Breast epithelium (tissue), 4 donors: ENCODE data around the gene WNK4. TPM values are rescaled to one million over a fixed set of nuclear protein-coding genes. Genes with fewer than 3 reads are reported as not detected.
A peak's percentile ranks its signal among the peaks of the same experiment; 100 is the strongest.

Source experiments
- DNase-seq, 2 donors: peaks; one replicate each; pipeline ENCODE4 v3.0.0-alpha.2; 2019; ENCODE audit warnings: low spot score in 2 of 2
- H3K27ac ChIP-seq, 2 donors: fragments of 200-600 bp; sonication (generic) in 1 of 2; one replicate each; pipeline ENCODE4 v1.5.1; 2016 to 2019; ENCODE audit warnings: mild to moderate bottlenecking in 1 of 2
- H3K27me3 ChIP-seq, 2 donors: fragments of 200-600 bp; sonication (generic) in 1 of 2; one replicate each; pipeline versions ENCODE4 v1.5.1 to v1.6.0; 2017 to 2019; ENCODE audit warnings: control low read depth in 1 of 2, mild to moderate bottlenecking in 1 of 2
- H3K36me3 ChIP-seq: fragments of 200-600 bp; one replicate; pipeline ENCODE4 v1.5.1; 2019
- H3K4me1 ChIP-seq, 2 donors: fragments of 200-600 bp; sonication (generic); one replicate each; pipeline ENCODE4 v1.5.1; 2016 to 2019; ENCODE audit warnings: control low read depth in 1 of 2
- H3K4me3 ChIP-seq, 3 donors: fragments of 200-600 bp; sonication (generic); 1 replicate in 2 of 3; 2 replicates in 1 of 3; pipeline ENCODE4 v1.5.1; 2016 to 2019; ENCODE audit warnings: mild to moderate bottlenecking in 3 of 3, moderate library complexity in 2 of 3
- H3K9me3 ChIP-seq, 2 donors: fragments of 200-600 bp; sonication (generic) in 1 of 2; one replicate each; pipeline ENCODE4 v1.5.1; 2016 to 2019; ENCODE audit warnings: control low read depth in 1 of 2
- POLR2A ChIP-seq: fragments of 450-650 bp; IDR thresholded peaks from one replicate; pipeline ENCODE4 v1.6.1; 2016; ENCODE audit warnings: antibody characterized with exemption, mild to moderate bottlenecking, moderate library complexity
- POLR2AphosphoS5 ChIP-seq, 3 donors: sonication (generic); formaldehyde crosslinking; IDR thresholded peaks; one replicate each; pipeline ENCODE4 v1.6.1; 2017; ENCODE audit warnings: antibody characterized with exemption in 3 of 3
- intact Hi-C: fragments of 100-400 bp; cut with DNase I; formaldehyde crosslinking; loops from one replicate; pipeline ENCODE4 v1.15.1; 2023; ENCODE audit warnings: low total_unique reads
- total RNA-seq, 3 donors: library from RNA; depleted of rRNA; stranded (reverse); fragments of >200 nt; gene quantifications; one replicate each; pipeline ENCODE4 v1.1.0, GENCODE V29; 2016
- TF ChIP-seq, protein P1 (sequence below), 3 donors: fragments of 450-650 bp; IDR thresholded peaks; one replicate each; pipeline ENCODE4 v1.5.1; 2016 to 2017; ENCODE audit warnings: antibody characterized with exemption in 3 of 3, mild to moderate bottlenecking in 3 of 3, moderate library complexity in 3 of 3

The WNK4 gene
- total RNA-seq, 3 donors from 2014 or later = 0.16 to 4.1 (median 0.66) TPM

GRCh38 chr17:42843358-42843934 is 63.0 kb downstream of the WNK4 start:
- Histone ChIP-seq H3K4me1 (no peaks in the 10 kb centered on the region), H3K9me3 (no peaks in the 10 kb centered on the region), H3K4me3 (no peak overlapping the region), H3K27me3 (no peaks in the 10 kb centered on the region), H3K27ac (no peak overlapping the region), H3K36me3 (no peaks in the 10 kb centered on the region)
- TF ChIP-seq, protein P1, sequence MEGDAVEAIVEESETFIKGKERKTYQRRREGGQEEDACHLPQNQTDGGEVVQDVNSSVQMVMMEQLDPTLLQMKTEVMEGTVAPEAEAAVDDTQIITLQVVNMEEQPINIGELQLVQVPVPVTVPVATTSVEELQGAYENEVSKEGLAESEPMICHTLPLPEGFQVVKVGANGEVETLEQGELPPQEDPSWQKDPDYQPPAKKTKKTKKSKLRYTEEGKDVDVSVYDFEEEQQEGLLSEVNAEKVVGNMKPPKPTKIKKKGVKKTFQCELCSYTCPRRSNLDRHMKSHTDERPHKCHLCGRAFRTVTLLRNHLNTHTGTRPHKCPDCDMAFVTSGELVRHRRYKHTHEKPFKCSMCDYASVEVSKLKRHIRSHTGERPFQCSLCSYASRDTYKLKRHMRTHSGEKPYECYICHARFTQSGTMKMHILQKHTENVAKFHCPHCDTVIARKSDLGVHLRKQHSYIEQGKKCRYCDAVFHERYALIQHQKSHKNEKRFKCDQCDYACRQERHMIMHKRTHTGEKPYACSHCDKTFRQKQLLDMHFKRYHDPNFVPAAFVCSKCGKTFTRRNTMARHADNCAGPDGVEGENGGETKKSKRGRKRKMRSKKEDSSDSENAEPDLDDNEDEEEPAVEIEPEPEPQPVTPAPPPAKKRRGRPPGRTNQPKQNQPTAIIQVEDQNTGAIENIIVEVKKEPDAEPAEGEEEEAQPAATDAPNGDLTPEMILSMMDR (IDR thresholded peaks at IDR 0.05) = peak; percentile 45 to 93 (median 76)
- no peak for TF ChIP-seq POLR2A
- no peak for TF ChIP-seq POLR2AphosphoS5 (IDR thresholded peaks at IDR 0.05)
- intact Hi-C loops = loop anchor here (10.0 kb wide), 1 partner anchor 491 kb away; no protein-coding TSS in a partner anchor
- DNase-seq = no peak

GRCh38 chr17:42844271-42844670 is 63.9 kb downstream of the WNK4 start, which contains the start of gene AOC2:
TSS of gene AOC2 (plus strand) at chr17:42844580. CDS start at chr17:42844627, 47 bp downstream.
- no peak for DNase-seq
- intact Hi-C loops = loop anchor here (10.0 kb wide), 1 partner anchor 491 kb away; no protein-coding TSS in a partner anchor
- Histone ChIP-seq H3K4me1 (no peaks in the 10 kb centered on the region), H3K27me3 (no peaks in the 10 kb centered on the region), H3K9me3 (no peaks in the 10 kb centered on the region), H3K36me3 (no peaks in the 10 kb centered on the region), H3K27ac (no peak within 1 kb of the TSS), H3K4me3 (no peak within 1 kb of the TSS)
- TF ChIP-seq, protein P1 (IDR thresholded peaks at IDR 0.05) = no peak
- TF ChIP-seq POLR2A (no peak), POLR2AphosphoS5 (IDR thresholded peaks at IDR 0.05) (no peak)

DNA sequence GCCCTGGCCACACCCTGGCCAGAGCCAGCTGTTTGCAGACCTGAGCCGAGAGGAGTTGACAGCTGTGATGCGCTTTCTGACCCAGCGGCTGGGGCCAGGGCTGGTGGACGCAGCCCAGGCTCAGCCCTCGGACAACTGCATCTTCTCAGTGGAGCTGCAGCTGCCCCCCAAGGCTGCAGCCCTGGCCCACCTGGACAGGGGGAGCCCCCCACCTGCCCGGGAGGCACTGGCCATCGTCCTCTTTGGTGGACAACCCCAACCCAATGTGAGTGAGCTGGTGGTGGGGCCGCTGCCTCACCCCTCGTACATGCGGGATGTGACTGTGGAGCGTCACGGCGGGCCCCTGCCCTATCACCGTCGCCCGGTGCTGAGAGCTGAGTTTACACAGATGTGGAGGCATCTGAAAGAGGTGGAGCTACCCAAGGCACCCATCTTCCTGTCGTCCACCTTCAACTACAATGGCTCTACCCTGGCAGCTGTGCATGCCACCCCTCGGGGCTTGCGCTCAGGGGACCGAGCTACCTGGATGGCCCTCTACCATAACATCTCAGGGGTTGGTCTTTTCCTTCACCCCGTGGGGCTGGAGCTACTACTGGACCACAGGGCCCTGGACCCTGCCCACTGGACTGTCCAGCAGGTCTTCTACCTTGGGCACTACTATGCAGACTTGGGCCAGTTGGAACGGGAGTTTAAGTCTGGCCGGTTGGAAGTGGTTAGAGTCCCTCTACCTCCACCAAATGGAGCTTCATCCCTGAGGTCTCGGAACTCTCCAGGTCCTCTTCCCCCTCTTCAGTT is 64.5 kb downstream of the WNK4 start:
- H3K36me3 ChIP-seq = no peaks in the 10 kb centered on the region
- no peaks in the 10 kb centered on the region for H3K27me3 ChIP-seq
- DNase-seq = no peak
- TF ChIP-seq, protein P1 (IDR thresholded peaks at IDR 0.05) = no peak
- TF ChIP-seq POLR2AphosphoS5 (IDR thresholded peaks at IDR 0.05) (no peak), POLR2A (no peak)
- H3K4me1 ChIP-seq = no peaks in the 10 kb centered on the region
- H3K9me3 ChIP-seq = no peaks in the 10 kb centered on the region
- intact Hi-C loops = loop anchor here (10.0 kb wide), 1 partner anchor 490 kb away; no protein-coding TSS in a partner anchor
- no peak overlapping the region for H3K27ac ChIP-seq
- H3K4me3 ChIP-seq = no peak overlapping the region

DNA sequence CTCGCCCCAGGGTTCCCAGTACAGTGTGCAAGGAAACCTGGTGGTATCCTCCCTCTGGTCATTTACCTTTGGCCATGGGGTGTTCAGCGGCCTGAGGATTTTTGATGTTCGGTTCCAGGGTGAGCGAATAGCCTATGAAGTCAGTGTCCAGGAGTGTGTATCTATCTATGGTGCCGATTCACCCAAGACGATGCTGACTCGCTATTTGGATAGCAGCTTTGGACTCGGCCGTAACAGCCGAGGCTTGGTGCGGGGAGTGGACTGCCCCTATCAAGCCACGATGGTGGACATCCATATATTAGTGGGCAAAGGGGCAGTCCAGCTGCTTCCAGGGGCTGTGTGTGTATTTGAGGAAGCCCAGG is 65.1 kb downstream of the WNK4 start:
- TF ChIP-seq POLR2A (no peak), POLR2AphosphoS5 (IDR thresholded peaks at IDR 0.05) (no peak)
- TF ChIP-seq, protein P1 (IDR thresholded peaks at IDR 0.05) = no peak
- Histone ChIP-seq H3K4me3 (no peak overlapping the region), H3K27ac (peak overlapping the region in 1 of 2 donors; percentile 59), H3K36me3 (no peaks in the 10 kb centered on the region), H3K4me1 (no peaks in the 10 kb centered on the region), H3K9me3 (no peaks in the 10 kb centered on the region), H3K27me3 (no peaks in the 10 kb centered on the region)
- intact Hi-C loops = loop anchor here (10.0 kb wide), 1 partner anchor 489 kb away; no protein-coding TSS in a partner anchor
- no peak for DNase-seq
